GM21576 (cell line): ENCODE data around the gene EXOC1L.

ENCODE experiments used
- ATAC-seq: cut with Tn5 transposase; IDR thresholded peaks from one replicate; pipeline ENCODE4 v1.9.1; 2021; ENCODE audit warnings: mild to moderate bottlenecking, moderate library complexity; ENCODE audit not compliant: unreplicated experiment

Gene EXOC1L

DNA sequence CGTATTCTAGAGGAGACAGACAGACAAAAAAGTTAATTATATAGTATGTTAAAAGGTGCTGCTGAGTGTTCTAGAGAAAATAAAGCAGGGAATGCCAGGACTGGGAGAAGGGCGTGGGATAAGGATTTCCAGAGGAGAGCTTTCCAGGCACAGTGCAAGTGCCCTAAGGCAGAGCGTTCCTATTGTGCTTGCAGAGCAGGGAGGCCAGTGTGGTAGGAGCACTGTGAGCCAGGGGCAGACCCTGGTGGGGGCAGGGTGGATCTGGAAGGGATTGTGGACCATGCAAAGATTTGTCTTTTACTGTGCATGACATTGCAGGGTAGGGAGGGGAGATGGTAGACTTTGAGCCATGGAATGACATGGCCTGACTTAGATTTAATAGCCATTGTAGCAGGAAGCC is 59.6 kb downstream of the EXOC1L start:
- ATAC-seq, result no peak

GRCh38 chr4:55880652-55881280 is 61.2 kb downstream of the EXOC1L start:
- ATAC-seq, result no peak

- no peak for ATAC-seq
These were observed 64.7 kb downstream of the EXOC1L start for GRCh38 chr4:55884093-55884850.

- no peak for ATAC-seq
These were observed 65.2 kb downstream of the EXOC1L start for GRCh38 chr4:55884851-55885219.
